GM18870 (cell line): Measurements from ENCODE around the gene MFNG.

Experiments
- ATAC-seq: cut with Tn5 transposase; IDR thresholded peaks from one replicate; pipeline ENCODE4 v1.9.1; 2021; ENCODE audit warnings: moderate library complexity; ENCODE audit not compliant: unreplicated experiment

Gene MFNG

DNA sequence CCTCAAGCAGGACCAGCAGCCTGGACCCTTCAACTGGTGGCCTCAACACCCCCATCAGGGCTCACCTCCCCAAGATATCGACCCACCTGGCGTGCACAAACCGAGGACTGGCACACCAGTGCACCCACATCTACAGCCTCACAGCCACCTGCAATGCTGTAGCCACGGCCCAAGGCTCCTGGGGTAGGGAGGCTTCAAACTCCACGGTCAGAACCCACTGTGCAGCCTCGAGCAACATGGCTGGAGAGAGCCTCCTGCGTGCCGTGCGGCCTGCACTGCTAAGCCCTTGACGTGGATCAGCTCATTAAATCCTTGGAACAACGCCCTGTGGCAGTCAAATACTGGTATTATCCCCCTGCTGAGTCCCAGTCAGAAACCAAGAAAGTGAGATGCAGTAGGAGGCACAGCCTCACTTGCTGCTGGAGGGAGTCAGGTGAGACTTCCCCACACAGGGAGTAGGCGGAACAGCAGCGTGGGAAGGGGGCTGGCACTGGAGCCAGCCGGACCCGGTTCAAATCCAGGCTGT, 28.4 kb upstream of the MFNG start:
- no peak for ATAC-seq

GRCh38 chr22:37511395-37512104, 25.4 kb upstream of the MFNG start:
- ATAC-seq, result no peak

DNA sequence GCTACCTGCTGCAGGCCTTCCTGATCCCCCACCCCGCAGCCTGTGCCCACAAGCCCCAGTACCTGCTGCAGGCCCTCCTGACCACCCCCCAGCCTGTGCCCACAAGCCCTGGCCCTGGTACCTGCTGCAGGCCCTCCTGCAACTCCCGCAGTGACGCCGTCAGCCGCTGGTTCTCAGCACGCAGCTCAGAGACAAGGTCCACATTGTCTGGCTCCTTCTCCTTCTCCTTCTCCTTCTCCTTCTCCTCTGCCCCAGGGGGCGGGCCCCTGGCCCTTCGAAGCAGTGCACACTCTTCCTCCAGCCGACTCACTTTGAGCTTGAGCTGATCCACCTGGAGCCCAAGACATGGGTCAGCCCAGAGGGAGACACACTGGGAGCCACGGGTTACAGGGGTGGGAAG, 23.9 kb upstream of the MFNG start:
- no peak for ATAC-seq

DNA sequence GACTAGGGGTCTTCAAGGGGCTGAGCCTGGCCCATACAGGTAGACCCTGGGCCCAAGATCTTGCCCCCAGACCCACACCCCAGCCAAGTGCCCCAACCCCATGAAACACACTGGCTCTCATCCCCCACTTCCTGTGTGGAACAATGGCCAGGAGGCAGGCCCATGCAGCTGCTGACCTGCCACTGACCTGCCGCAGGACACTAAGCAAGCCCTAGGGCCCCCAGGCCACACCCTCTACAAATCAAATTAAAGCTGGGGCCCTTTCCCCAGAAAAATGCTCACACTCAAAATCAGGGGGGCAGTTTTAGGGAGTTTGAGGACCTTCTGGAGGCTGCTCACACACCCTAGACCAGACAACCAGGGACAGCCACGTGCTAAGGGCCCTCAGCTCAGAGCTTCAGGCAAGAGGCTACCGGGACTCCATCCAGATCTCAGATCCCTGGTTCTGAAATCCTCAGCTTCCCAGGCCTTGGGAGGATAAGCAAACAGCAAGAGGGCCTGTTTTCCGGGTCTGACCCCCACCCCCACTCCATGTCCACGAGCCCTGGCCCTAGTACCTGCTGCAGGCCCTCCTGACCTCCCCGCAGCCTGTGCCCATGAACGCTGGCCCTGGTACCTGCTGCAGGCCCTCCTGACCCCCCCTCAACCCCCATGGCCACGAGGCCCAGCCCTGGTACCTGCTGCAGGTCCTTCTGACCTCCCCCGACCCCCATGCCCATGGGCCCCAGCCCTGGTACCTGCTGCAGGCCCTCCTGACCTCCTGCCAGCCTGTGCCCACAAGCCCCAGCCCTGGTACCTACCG, 23.1 kb upstream of the MFNG start:
- no peak for ATAC-seq

- ATAC-seq, result no peak
Observed at GRCh38 chr22:37508431-37508992, 22.3 kb upstream of the MFNG start.

- no peak for ATAC-seq
Observed at GRCh38 chr22:37507731-37508130, 21.5 kb upstream of the MFNG start.

DNA sequence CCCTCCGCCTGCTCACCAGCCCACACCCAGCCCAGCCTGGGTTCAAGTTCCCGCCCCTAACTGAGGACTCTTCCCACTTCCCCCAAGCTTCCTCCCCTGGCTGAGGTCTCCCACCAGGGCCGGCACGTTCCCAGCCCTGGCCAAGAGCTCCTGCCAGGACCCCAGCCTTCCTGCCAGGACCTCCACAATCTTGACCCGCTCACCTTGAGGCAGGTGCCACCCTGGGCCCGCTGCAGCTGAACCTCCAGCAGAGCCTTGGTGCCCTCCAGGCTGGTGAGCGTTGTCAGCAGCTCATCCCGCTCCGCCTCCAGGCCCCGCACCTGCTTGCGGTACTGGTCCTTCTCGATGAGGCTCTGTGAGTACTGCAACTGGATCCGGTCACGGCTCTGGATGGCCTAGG, 19.8 kb upstream of the MFNG start:
- no peak for ATAC-seq

GRCh38 chr22:37505565-37505964, 19.4 kb upstream of the MFNG start:
- no peak for ATAC-seq

DNA sequence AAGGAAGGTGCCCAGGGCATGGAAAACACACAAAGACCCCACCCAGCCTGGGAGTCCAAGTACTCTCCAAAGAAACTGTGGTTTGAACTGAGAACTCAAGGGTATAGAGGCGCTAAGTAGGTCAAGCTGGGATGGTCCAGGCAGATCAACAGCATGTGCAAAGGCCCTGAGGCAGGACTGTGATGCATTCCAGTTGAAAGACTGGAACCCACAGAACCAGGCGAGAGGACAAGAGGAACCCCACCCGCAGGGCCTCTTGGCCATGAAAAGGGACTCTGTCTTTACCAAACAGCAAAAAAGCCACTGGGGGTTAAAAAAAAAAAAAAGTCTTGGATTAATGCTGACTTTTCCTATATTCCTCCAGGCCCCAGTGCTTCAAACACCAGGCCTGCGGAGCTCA, 18.8 kb upstream of the MFNG start:
- ATAC-seq, result no peak

- no peak for ATAC-seq
Observed at GRCh38 chr22:37503850-37504249, 17.7 kb upstream of the MFNG start.

DNA sequence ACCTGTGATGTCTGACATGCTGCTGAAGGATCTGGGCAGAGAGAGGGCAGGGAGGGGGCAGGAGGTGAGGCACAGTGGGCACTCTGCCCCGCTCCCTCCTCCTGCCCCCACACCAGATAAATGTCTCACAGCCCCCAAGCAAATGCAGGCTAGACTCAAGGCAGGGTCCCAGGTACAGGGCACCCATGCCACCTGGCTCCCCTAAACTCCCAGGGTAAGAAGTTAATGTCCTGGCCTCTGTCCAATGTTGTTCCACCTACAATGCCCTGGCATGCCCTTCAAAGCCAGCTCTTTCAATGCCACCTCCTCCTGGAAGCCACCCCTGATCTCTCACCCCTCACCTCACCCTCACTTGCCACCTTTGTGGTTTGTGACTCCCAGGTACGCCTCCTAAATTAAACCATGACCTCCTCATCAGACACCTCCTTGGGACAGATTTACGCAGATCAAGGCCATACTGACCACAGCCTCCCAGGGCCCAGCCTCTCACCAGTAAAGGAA, 17.0 kb upstream of the MFNG start:
- no peak for ATAC-seq

GRCh38 chr22:37502342-37503182, 16.4 kb upstream of the MFNG start:
- ATAC-seq, result no peak

DNA sequence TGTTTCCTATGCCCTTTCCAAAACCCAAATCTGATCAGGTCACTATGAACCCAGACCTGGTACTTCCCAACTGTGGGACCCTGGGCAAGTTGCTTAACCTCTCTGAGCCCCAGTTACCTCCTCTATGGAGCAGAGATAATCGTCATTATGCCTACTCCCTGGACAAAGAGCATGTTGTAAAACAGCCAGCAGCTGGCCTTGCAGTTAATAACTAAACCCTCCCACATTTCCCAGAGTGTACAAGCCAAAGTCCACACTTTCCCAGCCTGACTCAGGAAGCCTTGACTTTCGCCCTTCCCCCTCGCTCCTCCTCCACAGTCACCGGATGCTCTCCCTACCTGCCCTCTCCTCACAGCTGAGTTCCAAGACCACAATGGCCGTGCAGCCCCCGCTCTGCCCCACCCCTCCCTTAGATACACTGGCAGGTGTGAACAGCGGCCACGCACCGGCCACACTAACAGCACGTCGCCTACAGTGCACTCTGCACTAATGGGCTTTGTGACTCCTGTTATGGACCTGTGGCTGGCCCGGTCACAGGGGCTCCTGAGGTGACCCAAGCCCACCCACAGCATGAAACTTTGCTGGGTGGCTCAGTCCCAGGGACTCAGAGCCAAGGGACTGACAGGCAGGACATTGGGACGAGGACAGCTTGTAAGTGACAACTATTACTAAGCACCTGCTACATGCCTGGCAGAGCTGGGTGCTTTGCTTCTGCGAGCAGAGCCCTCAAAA, 15.6 kb upstream of the MFNG start:
- ATAC-seq, result no peak

DNA sequence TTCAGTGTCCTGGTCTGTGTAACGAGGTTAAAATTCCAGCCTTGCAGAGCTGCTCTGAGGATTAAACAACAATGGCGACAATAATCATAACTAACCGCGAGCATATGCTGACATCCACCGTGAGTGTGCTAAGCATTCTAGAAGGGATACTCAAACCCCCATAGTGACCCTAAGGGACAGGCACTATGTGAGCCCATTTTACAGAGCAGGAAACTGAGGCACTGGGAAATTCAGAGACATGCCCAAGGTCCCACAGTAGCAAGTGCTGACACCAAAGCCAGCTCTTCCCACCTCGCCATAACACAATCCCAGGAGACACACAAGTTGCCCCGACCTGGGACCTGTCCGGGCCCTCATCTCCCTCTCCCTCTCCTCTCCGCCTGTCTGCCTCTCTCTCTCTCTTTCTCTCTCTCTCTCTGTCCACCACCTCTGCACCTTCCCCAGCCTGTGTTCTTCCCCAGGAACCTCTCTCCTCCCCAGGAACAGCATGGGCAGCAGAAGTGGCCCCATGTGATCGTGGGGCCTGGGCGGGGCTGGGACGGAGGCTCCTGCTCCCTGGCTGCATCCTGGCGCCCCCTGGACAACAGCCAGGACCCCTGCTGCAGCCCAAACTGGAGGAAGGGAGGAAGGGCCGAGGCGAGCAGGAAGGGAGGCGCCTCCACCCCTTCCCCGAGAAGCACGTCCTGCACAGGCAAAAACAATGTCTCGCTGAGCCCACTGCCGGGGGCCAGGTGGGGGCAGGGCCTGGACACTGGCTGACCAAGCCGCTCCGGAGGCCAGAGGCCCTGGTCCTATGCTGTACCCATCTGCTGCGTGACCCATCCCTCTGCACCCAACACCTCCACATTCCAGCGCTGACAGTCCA, 14.8 kb upstream of the MFNG start:
- no peak for ATAC-seq

DNA sequence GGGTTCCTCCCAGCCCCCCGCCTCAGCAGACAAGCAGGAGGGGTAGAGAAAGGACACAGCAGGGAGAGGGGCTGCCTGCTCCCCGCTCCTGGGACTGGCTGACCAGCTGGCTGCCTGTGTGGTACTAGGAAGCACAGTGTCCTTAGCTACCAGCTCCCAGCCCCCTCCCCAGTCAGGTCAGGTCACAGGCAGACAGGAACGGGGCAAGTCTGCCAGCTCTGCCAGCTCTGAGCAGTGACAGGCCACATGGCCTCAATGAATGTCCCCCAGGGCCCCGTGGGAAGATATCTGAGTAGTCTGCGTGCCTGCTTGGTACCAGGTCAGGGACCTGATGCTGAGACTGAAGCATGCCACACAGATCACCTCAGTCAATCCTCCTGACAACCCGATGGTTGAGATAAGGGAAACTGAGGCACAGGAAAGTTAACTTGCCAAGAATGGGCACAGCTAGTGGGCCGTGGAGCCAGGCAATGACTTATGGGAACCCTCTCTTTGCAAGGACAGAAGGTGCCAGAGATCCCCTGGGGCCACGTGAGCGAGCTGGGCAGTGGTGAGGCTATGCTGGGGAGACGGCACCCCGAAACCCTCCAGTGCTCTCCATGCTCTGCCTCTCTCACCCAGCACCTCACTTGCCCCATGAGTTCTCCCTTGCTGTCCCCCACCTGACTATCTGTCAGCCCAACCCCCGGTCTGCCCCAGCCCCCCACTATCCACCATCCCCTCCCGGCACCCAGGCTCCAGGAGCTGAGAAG, 13.8 kb upstream of the MFNG start:
- ATAC-seq, result no peak

- no peak for ATAC-seq
Observed at GRCh38 chr22:37499027-37499707, 13.0 kb upstream of the MFNG start.

GRCh38 chr22:37498289-37498909, 12.2 kb upstream of the MFNG start:
- no peak for ATAC-seq
